Endothelial cell of umbilical vein (primary cell): Measurements from ENCODE around the gene ATP6V0D1. TPM values are rescaled to one million over a fixed set of nuclear protein-coding genes. Genes with fewer than 3 reads are reported as not detected.

ENCODE experiments used
- BruUV-seq: library from RNA; stranded (reverse); fragments of 400-500 nt; replicated peaks from 2 replicates; lab custom pipeline; 2021; lab: Mats Ljungman, UMichigan
- CTCF ChIA-PET: fragments of 300-600, 350-600 bp; sonication (Branson Sonifier 250); formaldehyde crosslinking; loops from one replicate; lab custom pipeline; 2021; ENCODE audit warnings: antibody characterized with exemption, inconsistent platforms; lab: Charles Lee
- POLR2A ChIA-PET: fragments of 300-600, 350-600 bp; sonication (Branson Sonifier 250); formaldehyde crosslinking; loops from one replicate; lab custom pipeline; 2021; ENCODE audit warnings: antibody characterized with exemption, inconsistent platforms; lab: Charles Lee
- DNase-seq: peaks from one replicate; pipeline ENCODE4 v3.0.0-alpha.2; 2011; ENCODE audit warnings: low read depth, low spot score
- FAIRE-seq: peaks from 2 replicates; lab custom pipeline; 2011; peaks lifted over from hg19 to GRCh38; lab: Jason Lieb, UNC
- H2AFZ ChIP-seq: 2 replicates; pipeline ENCODE4 v1.6.0; 2012; ENCODE audit warnings: low read depth, low read length, control low read depth, inconsistent platforms
- H3K27ac ChIP-seq: 2 replicates; pipeline ENCODE4 v1.5.1; 2011; ENCODE audit warnings: low read depth, mild to moderate bottlenecking, control low read depth, low read length, moderate library complexity; ENCODE audit not compliant: insufficient read depth
- H3K27me3 ChIP-seq, 2 experiments: 2 replicates each; pipeline versions ENCODE4 v1.6.0 to v1.6.1; 2011; ENCODE audit warnings: low read length in 2 of 2, mixed read lengths in 1 of 2; ENCODE audit not compliant: control insufficient read depth in 2 of 2, insufficient read depth in 2 of 2
- H3K36me3 ChIP-seq, 2 experiments: 2 replicates in 1 of 2; 3 replicates in 1 of 2; pipeline ENCODE4 v1.5.1; 2011; ENCODE audit warnings: low read length in 2 of 2, mild to moderate bottlenecking in 1 of 2, moderate library complexity in 1 of 2; ENCODE audit not compliant: control insufficient read depth in 2 of 2, insufficient read depth in 2 of 2; ENCODE audit errors: extremely low read depth in 1 of 2
- H3K4me1 ChIP-seq: 3 replicates; pipeline ENCODE4 v1.5.1; 2011; ENCODE audit warnings: mild to moderate bottlenecking, low read length; ENCODE audit not compliant: control insufficient read depth, insufficient read depth; ENCODE audit errors: extremely low read depth
- H3K4me2 ChIP-seq: 2 replicates; pipeline ENCODE4 v1.6.1; 2011; ENCODE audit warnings: low read length, control low read depth, mixed read lengths; ENCODE audit not compliant: insufficient read depth
- H3K4me3 ChIP-seq, 3 experiments: fragments of 200-600 bp in 1 of 3; sonication (generic), shearing (Covaris generic) in 1 of 3; replicated peaks in 1 of 3; 2 replicates each; pipeline ENCODE4 v1.5.1; 2011 to 2016; ENCODE audit warnings: control low read depth in 3 of 3, low read length in 3 of 3, mild to moderate bottlenecking in 2 of 3, inconsistent platforms in 1 of 3, low read depth in 1 of 3, moderate library complexity in 1 of 3; ENCODE audit not compliant: insufficient read depth in 1 of 3
- H3K79me2 ChIP-seq: 2 replicates; pipeline ENCODE4 v1.6.0; 2012; ENCODE audit warnings: low read length, inconsistent platforms; ENCODE audit not compliant: control insufficient read depth, insufficient read depth
- H3K9ac ChIP-seq: replicated peaks from 2 replicates; pipeline ENCODE3; 2011; ENCODE audit warnings: low read length, control low read depth; ENCODE audit not compliant: insufficient read depth; ENCODE audit errors: extremely low read depth
- H3K9me1 ChIP-seq: replicated peaks from 3 replicates; pipeline ENCODE4 v1.6.0; 2011; ENCODE audit warnings: mild to moderate bottlenecking, low read length; ENCODE audit not compliant: control insufficient read depth, insufficient read depth; ENCODE audit errors: extremely low read depth
- H3K9me3 ChIP-seq: replicated peaks from 2 replicates; pipeline ENCODE4 v1.5.1; 2012; ENCODE audit warnings: low read length, inconsistent platforms; ENCODE audit not compliant: control insufficient read depth, insufficient read depth
- H4K20me1 ChIP-seq: replicated peaks from 2 replicates; pipeline ENCODE3; 2011; ENCODE audit warnings: mild to moderate bottlenecking, low read length; ENCODE audit not compliant: control insufficient read depth, insufficient read depth; ENCODE audit errors: extremely low read depth
- EZH2 ChIP-seq: IDR thresholded peaks from 2 replicates; pipeline ENCODE4 v1.6.1; 2012; ENCODE audit warnings: borderline replicate concordance, low read depth, mild to moderate bottlenecking, moderate library complexity, low read length, inconsistent platforms; ENCODE audit not compliant: severe bottlenecking
- FOS ChIP-seq: IDR thresholded peaks from 2 replicates; pipeline ENCODE4 v1.6.1; 2011; ENCODE audit warnings: mild to moderate bottlenecking, low read length, moderate library complexity, borderline replicate concordance; ENCODE audit not compliant: insufficient read depth
- GATA2 ChIP-seq: IDR thresholded peaks from 2 replicates; pipeline ENCODE4 v1.7.0; 2011; ENCODE audit warnings: low read depth, mild to moderate bottlenecking, moderate library complexity, mixed read lengths, low read length; ENCODE audit not compliant: insufficient read length, insufficient read depth
- JUN ChIP-seq: IDR thresholded peaks from 2 replicates; pipeline ENCODE4 v1.6.1; 2011; ENCODE audit warnings: borderline replicate concordance, low read depth; ENCODE audit not compliant: insufficient read length, insufficient read depth
- MYC ChIP-seq: IDR thresholded peaks from one replicate; pipeline ENCODE4 v1.6.1; 2011; ENCODE audit warnings: mild to moderate bottlenecking, low read depth, low read length
- POLR2A ChIP-seq: IDR thresholded peaks from 2 replicates; pipeline ENCODE4 v1.6.1; 2012; ENCODE audit warnings: low read depth, mild to moderate bottlenecking, control low read depth, low read length
- POLR2AphosphoS5 ChIP-seq: IDR thresholded peaks from 2 replicates; pipeline ENCODE4 v1.6.1; 2012; ENCODE audit warnings: low read depth, mild to moderate bottlenecking, control low read depth, low read length, moderate library complexity; ENCODE audit not compliant: insufficient read depth
- dilution Hi-C: fragments of 300-500 bp; cut with MboI; formaldehyde crosslinking; loops from one replicate; pipeline ENCODE4 v1.15.0; 2019; ENCODE audit warnings: low sequenced_read_pairs; ENCODE audit not compliant: extremely low pct_ligation_motif_present
- intact Hi-C: fragments of 100-400 bp; cut with micrococcal nuclease; formaldehyde crosslinking; loops from one replicate; pipeline ENCODE4 v1.10.0; 2022
- polyA plus RNA-seq, 4 experiments: library from polyadenylated mRNA; depleted of rRNA in 3 of 4; stranded (reverse) in 3 of 4; unstranded in 1 of 4; fragments of >200 nt; gene quantifications; 2 replicates each; pipeline versions ENCODE4 v1.2.1 to v1.2.3, GENCODE V29; 2011 to 2012; ENCODE audit warnings: missing spikeins in 1 of 4
- total RNA-seq: library from RNA; stranded (reverse); gene quantifications from 2 replicates; pipeline ENCODE4 v1.2.3, GENCODE V29; 2021
- TF ChIP-seq, protein P1 (sequence below): IDR thresholded peaks from 2 replicates; pipeline ENCODE4 v1.6.1; 2011; ENCODE audit not compliant: insufficient read depth, insufficient read length
- TF ChIP-seq, protein P2 (sequence below), 2 donors: IDR thresholded peaks; 1 replicate in 1 of 2; 2 replicates in 1 of 2; pipeline ENCODE4 v1.5.1; 2011; ENCODE audit warnings: low read length in 2 of 2, mild to moderate bottlenecking in 2 of 2, moderate library complexity in 2 of 2, control low read depth in 1 of 2, inconsistent platforms in 1 of 2, low read depth in 1 of 2; ENCODE audit not compliant: insufficient read depth in 1 of 2; ENCODE audit errors: extremely low read depth in 1 of 2

ATP6V0D1 gene
- total and polyA plus RNA-seq, 2 donors (not counting 3 experiments of a cell fraction or from before 2014, with no cell fraction given), result 82.8 to 232 TPM

DNA sequence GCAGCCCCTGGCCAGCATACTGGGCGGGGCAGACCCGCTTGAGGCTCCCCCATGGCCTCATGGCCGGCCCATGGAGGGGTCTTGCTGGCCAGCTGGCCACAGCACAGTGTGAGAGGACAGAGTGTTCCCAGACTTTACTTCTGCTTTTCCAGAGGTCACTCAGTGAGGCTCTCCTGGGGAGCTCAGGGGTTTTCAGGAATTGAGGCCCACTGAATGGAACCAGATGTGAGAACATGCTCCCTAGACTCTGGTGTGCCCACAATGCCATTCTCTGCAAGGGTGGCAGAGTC is 21.2 kb downstream of the ATP6V0D1 start:
- TF ChIP-seq MYC, result no peak
- TF ChIP-seq, protein P1, sequence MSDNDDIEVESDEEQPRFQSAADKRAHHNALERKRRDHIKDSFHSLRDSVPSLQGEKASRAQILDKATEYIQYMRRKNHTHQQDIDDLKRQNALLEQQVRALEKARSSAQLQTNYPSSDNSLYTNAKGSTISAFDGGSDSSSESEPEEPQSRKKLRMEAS, result no peak
- TF ChIP-seq JUN, result no peak
- no peak for TF ChIP-seq POLR2AphosphoS5
- no peak for TF ChIP-seq EZH2
- TF ChIP-seq, protein P2, sequence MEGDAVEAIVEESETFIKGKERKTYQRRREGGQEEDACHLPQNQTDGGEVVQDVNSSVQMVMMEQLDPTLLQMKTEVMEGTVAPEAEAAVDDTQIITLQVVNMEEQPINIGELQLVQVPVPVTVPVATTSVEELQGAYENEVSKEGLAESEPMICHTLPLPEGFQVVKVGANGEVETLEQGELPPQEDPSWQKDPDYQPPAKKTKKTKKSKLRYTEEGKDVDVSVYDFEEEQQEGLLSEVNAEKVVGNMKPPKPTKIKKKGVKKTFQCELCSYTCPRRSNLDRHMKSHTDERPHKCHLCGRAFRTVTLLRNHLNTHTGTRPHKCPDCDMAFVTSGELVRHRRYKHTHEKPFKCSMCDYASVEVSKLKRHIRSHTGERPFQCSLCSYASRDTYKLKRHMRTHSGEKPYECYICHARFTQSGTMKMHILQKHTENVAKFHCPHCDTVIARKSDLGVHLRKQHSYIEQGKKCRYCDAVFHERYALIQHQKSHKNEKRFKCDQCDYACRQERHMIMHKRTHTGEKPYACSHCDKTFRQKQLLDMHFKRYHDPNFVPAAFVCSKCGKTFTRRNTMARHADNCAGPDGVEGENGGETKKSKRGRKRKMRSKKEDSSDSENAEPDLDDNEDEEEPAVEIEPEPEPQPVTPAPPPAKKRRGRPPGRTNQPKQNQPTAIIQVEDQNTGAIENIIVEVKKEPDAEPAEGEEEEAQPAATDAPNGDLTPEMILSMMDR (IDR thresholded peaks at IDR 0.05; ENCODE audit: extremely low read depth in 1 of 2, insufficient read depth in 1 of 2, low read depth in 1 of 2, low read length in 2 of 2), result no peak
- no peak for TF ChIP-seq GATA2
- TF ChIP-seq FOS, result no peak
- TF ChIP-seq POLR2A, result no peak
- peaks cover 3% of the 10 kb centered on the region for H3K79me2 ChIP-seq
- no peaks in the 10 kb centered on the region for H3K9me1 ChIP-seq
- intact Hi-C loops, result no loop called here
- dilution Hi-C loops, result no loop called here
- no peak overlapping the region for H2AFZ ChIP-seq
- H3K4me1 ChIP-seq, result peaks cover 13% of the 10 kb centered on the region
- H3K27me3 ChIP-seq, result no peaks in the 10 kb centered on the region
- ChIA-PET CTCF (interaction anchor here (1.0 to 12.4 kb wide), 3 partner anchors 9 to 35 kb away, joined by 4 to 201 read pairs (median 16); no protein-coding TSS in a partner anchor), POLR2A (no interaction called here)
- no peak overlapping the region for H3K4me2 ChIP-seq
- no peak overlapping the region for H3K9ac ChIP-seq
- H3K36me3 ChIP-seq, result peaks cover 0 to 8% of the 10 kb centered on the region in 2 experiments
- H3K27ac ChIP-seq, result no peak overlapping the region
- no peak for FAIRE-seq
- BruUV-seq, result no TSS peak
- no peaks in the 10 kb centered on the region for H3K9me3 ChIP-seq
- no peak overlapping the region for H3K4me3 ChIP-seq
- no peaks in the 10 kb centered on the region for H4K20me1 ChIP-seq
- DNase-seq, result no peak
